NK-92 (cell line): ENCODE results near the gene NPAS3.

Experiments
- DNase-seq: peaks from one replicate; lab custom pipeline; 2025; ENCODE audit not compliant: unreplicated experiment; lab: John Stamatoyannopoulos, UW

NPAS3 gene

DNA sequence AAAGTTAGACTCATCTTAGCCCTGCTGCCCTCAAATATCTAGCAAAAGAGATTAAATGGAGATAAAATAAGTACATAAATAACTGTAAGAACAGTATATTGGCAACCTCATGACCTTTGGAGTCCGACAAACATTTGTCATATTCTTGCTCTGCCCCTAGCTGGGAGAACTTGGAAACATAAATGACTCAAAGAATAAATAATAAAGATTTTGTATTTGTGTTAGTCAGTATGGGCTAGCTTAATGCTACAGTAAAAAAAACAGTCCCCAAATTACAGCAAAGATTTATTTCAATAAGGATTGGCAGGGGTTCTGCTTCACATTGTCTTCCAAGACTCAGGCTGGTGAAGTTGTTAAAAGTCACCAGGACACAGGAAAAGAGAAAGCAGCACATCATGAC, 791.5 kb downstream of the NPAS3 start:
- no peak for DNase-seq

DNA sequence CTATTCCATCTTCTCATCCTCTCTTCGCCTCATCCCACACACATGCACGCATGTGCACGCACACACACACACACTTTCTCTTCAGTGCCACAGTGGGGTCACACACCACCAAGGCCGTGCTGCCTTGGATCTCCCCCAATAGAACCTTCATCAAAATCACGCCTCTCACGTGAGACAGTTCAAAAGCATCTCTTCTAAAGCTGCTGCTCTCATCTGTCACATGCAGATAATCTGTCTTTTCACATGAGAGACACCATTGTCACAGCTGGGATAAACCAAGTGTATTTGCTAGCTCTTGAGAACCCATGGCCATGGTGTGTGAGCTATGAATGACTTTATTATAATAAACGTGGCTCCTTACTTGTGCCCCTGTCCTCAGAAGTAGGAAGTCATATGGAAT, 793.5 kb downstream of the NPAS3 start:
- DNase-seq, result no peak

- DNase-seq, result no peak
Measured at GRCh38 chr14:33733310-33733709, 794.6 kb downstream of the NPAS3 start.

DNA sequence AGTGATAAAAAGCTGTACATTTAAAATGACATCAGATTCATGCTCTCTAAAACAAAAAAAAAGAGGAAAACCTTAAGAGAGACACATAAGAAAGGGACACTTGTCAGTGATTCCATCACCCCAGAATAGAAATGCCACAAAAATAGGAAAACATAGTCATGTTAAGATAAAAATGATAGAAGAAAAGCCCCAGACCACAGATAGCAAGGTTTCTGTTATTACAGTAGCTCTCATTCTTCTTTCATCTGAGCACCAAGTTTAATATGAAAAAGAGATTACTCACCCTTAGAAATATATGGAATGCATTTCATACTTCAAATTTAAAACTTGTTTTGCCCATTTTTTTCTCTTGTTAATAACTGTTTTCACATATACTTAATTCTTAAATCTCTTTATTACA, 795.0 kb downstream of the NPAS3 start:
- no peak for DNase-seq

- no peak for DNase-seq
Measured at GRCh38 chr14:33734387-33734786, 795.7 kb downstream of the NPAS3 start.

- no peak for DNase-seq
Measured at GRCh38 chr14:33736299-33736825, 797.7 kb downstream of the NPAS3 start.

DNA sequence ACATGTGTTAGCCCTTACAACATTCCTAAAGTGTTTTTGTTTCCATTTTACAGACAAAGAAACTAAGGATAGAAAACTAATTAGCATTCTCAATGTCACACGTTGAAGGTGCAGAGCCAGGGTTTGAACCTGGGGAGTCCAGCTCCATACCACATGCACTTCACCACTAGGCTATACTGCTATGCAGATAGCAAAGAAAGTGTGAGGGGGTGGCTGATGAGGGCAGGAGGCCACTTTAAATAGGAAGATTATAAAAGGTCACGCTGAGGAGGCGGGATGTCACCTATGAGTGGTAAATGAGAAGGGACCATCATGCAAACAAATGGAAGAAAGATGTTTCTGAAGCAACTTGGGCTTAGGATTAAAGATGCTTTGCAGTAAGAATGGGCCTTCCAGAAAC, 798.3 kb downstream of the NPAS3 start:
- DNase-seq, result no peak

- no peak for DNase-seq
Measured at GRCh38 chr14:33737446-33737845, 798.8 kb downstream of the NPAS3 start.

DNA sequence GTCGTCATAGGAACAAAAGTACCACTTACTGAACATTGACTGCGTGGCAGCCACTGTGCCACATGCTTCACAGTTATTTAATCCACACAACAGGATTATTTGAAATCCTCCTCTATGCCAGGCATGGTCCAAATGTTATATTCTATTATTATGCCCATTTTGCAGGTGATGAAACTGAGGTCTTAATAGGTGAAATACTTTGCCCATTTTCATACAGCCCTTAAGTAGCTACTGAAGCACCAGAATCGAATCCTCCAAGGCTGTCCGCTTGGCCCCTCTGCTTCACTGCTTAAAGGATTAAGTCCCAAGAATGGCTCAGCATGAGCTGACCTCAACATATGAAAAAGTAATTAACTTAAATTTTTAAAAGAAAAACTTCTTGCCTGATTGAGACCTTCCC, 799.4 kb downstream of the NPAS3 start:
- DNase-seq, result no peak

DNA sequence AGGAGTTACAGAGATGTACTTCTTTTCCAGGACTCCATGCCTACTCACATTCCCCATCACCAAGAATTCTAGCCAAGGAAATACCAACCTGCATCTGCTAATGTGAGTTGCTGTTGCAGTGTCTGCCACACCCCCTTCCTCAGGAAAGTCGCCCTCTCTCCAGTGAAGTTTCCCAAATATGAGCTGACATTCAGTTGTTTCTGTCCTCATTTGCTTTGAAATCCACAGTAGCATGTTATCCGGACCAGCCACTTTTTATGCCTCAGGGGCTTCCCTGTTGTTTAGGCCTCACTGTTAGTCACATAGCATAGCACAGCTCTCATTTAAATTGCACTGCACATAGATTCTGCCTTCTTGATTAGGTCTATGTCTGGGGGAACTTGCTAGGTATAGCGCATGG, 799.8 kb downstream of the NPAS3 start:
- DNase-seq, result no peak

- DNase-seq, result no peak
Measured at GRCh38 chr14:33740531-33740930, 801.9 kb downstream of the NPAS3 start.

DNA sequence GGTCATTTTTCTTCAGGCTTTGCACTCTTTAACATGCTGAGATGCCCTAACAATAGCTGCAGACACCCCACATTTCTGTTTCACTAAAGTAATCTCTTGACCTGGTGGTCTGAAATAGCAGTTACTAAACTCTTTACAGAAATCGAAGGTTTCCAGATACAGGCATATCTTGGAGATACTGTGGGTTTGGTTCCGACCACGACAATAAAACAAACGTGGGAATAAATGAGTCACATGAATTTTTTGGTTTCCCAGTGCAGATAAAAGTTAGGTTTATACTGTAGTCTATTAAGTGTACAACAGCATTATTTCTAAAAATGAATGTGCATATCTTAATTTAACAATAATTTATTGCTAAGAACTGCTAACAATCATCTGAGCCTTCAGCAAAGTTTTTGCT, 803.5 kb downstream of the NPAS3 start:
- DNase-seq, result no peak

DNA sequence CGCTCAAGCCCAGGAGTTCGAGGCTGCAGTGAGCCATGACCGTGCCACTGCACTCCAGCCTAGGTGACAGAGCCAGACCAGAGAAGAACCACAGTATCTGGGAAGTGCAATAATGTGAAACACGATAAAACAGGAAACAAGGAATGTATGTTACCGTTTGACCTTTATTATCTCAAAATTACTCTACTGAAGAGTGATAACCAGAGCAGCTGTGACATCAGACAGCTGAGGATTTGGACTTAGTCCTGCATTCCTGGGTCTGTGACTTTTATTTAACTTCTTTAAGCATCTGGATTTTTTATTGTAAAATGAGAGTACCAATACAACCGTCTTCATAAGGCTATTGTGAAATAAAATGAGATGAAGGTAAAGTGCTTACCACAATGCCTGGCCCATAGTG, 806.5 kb downstream of the NPAS3 start:
- DNase-seq, result no peak

GRCh38 chr14:33747749-33748148, 809.1 kb downstream of the NPAS3 start:
- DNase-seq, result no peak

DNA sequence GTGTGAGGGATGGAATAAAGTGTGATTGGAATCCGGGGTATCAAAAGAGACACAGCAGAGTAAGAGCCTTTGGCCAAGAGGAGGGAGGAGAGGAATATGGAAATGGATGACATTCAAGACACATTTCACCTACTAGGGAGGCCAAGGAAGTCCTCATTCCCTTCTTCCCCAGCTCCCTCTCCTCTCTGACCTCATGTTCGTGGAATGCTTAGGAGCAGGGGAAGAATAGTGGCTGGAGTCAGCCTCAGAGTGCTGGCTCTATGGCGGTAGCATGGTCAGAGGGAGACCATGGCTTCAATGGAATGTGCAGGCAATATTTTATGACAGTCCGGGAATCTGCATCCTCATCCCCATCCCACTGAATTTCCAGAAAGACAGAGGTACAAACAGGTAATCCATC, 815.6 kb downstream of the NPAS3 start:
- DNase-seq, result no peak

- no peak for DNase-seq
Measured at GRCh38 chr14:33755358-33755757, 816.7 kb downstream of the NPAS3 start.

DNA sequence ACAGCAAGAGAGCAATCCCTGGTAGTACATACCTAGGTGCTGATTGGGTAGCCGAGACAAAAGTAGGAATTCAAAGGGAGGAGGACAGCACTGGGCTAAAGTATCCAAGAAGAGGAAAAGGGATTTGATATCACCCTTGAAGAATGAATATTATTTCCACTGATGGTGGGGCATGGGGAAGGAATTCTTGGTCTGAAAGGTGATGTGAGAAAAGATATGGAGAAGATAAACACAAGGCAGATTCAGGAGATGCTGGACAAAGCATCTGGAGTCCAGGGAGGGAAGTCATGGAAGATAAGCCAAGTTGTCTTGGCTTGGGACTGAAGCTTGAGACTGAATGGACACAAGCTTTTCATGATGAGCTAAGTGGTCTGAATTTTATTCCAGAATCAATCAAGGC, 818.2 kb downstream of the NPAS3 start:
- no peak for DNase-seq

DNA sequence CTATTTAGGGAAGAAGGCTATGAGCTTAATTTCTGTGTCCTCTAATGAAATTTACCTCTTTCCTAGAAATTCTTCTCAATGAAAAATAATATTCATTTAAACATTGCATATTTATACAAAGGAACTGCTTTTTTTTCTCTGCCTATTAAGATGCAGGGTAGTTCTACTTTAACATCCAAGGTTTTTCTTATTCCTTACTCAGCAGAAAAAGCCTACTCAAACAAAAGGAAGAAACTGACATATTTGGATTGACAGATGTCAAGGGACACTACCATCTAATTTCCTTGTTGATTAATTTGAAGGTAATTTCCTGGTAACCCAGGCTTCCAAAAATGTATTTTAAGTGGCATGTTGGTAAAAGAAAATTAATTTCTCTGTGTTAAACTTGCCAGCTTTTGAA, 819.9 kb downstream of the NPAS3 start:
- no peak for DNase-seq

DNA sequence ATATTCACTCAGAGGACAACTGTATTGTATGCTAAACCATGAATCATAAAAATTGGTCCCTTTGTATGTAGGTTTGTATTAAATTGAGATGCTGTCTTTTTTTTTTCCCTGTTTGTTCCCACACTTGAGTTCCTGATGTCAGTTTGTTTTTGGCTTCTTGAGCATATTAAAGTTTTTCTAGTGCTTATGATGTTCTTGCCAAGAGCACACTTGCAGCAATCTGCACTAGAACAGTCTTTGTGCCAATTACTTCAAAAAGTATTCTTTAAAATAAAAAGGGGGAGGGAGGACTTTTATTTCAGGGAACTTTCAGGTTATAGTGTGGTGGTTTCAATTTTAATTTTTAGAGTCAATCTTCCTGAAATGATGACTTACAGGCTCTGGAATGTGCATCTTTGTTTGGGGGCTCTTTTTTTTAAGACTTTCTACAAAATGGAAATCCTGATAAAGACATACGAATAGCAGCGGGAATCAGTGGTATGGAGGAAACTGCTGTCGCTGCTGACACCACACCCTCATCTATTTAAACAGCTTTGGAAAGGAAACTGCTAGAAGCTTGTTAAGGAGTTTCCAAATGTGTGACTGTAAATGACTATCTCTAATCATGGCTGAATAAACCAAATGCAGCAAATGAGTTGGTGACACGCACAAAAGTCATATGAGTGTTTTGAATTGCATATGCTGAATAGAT, 823.6 kb downstream of the NPAS3 start:
- no peak for DNase-seq

DNA sequence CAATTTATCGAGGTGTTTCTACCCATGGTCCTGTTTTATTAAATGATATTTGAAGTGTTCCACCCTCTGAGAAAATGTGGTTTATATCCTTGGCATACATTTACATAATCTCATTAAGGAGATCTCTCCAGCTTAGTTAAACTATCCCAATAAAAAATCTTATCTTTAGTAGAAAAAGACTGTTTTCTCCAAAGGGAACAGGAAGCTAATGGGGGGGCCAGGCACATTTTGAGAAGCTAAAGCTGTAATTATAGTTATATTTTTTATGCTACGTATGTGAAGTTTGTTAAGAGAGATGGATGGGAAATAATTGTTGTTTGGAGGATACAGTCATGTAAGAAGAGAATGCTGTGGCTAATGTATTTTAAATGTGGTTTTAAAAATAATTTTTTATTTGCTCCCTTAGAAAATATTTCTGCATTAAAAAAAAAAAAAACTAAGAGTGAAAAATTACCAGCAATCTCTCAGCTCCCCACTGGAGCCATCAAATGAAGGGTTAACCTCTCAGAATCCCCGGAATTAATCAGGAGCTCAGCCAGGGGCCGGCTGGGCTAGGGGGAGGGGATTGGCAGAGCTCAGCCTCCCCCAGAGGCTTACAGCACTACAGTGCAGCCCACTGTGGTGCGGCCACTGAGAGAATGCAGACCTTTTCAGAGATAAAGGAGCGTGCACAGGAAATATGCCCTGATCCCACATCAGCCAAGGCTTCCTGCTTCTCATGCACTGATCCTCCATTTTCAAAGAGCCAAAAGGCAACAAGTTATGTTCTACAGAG, 826.4 kb downstream of the NPAS3 start:
- no peak for DNase-seq

- DNase-seq, result no peak
Measured at GRCh38 chr14:33767586-33768457, 829.1 kb downstream of the NPAS3 start.

- DNase-seq, result no peak
Measured at GRCh38 chr14:33768458-33768830, 829.8 kb downstream of the NPAS3 start.
